WTC11 (cell line): Measurements from ENCODE around the gene GNAO1.

Source experiments
- CREB1 ChIP-seq: sonication (generic); formaldehyde crosslinking; IDR thresholded peaks from 2 replicates; pipeline ENCODE4 v1.8.0; 2023; ENCODE audit warnings: mild to moderate bottlenecking, missing genetic modification reagents
- CTCF ChIP-seq: fragments of 200-600 bp; IDR thresholded peaks from 2 replicates; pipeline ENCODE4 v1.8.0; 2022; ENCODE audit warnings: antibody characterized with exemption
- ELF4 ChIP-seq: sonication (generic); formaldehyde crosslinking; IDR thresholded peaks from 2 replicates; pipeline ENCODE4 v1.8.1; 2022; ENCODE audit warnings: low read depth, mild to moderate bottlenecking, moderate library complexity, missing genetic modification reagents
- GABPB1 ChIP-seq: sonication (generic); formaldehyde crosslinking; IDR thresholded peaks from 2 replicates; pipeline ENCODE4 v1.8.1; 2023; ENCODE audit warnings: mild to moderate bottlenecking, missing genetic modification reagents
- MXD4 ChIP-seq: fragments of 250-450 bp; sonication (Bioruptor Pico); IDR thresholded peaks from 2 replicates; pipeline ENCODE4 v1.8.0; 2021; ENCODE audit warnings: mild to moderate bottlenecking, moderate library complexity, borderline replicate concordance
- NR2C2 ChIP-seq: sonication (generic); formaldehyde crosslinking; IDR thresholded peaks from 2 replicates; pipeline ENCODE4 v1.8.0; 2022; ENCODE audit warnings: mild to moderate bottlenecking, missing genetic modification reagents
- PREB ChIP-seq: sonication (generic); formaldehyde crosslinking; IDR thresholded peaks from 2 replicates; pipeline ENCODE4 v1.8.1; 2022; ENCODE audit warnings: mild to moderate bottlenecking, missing genetic modification reagents, moderate library complexity, borderline replicate concordance
- TP53 ChIP-seq: sonication (generic); formaldehyde crosslinking; IDR thresholded peaks from 2 replicates; pipeline ENCODE4 v1.8.1; 2023; ENCODE audit warnings: mild to moderate bottlenecking, missing genetic modification reagents
- USF2 ChIP-seq: sonication (generic); formaldehyde crosslinking; IDR thresholded peaks from 2 replicates; pipeline ENCODE4 v1.8.1; 2023; ENCODE audit warnings: mild to moderate bottlenecking, missing genetic modification reagents, moderate library complexity
- ZNF512 ChIP-seq: sonication (generic); formaldehyde crosslinking; IDR thresholded peaks from 2 replicates; pipeline ENCODE4 v1.8.1; 2022; ENCODE audit warnings: missing genetic modification reagents, borderline replicate concordance
- TF ChIP-seq, protein P1 (sequence below): sonication (generic); formaldehyde crosslinking; IDR thresholded peaks from 2 replicates; pipeline ENCODE4 v1.8.1; 2022; ENCODE audit warnings: mild to moderate bottlenecking, moderate library complexity, missing genetic modification reagents

GRCh38 chr16:56241596-56241995, 50.3 kb downstream of the GNAO1 start:
- TF ChIP-seq CTCF: no peak
- no peak for TF ChIP-seq MXD4 (CRISPR knock-in tag)
- TF ChIP-seq ZNF512: no peak
- TF ChIP-seq TP53 (CRISPR knock-in tag): no peak
- TF ChIP-seq, protein P1, sequence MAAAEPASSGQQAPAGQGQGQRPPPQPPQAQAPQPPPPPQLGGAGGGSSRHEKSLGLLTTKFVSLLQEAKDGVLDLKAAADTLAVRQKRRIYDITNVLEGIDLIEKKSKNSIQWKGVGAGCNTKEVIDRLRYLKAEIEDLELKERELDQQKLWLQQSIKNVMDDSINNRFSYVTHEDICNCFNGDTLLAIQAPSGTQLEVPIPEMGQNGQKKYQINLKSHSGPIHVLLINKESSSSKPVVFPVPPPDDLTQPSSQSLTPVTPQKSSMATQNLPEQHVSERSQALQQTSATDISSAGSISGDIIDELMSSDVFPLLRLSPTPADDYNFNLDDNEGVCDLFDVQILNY: no peak
- no peak for TF ChIP-seq CREB1
- TF ChIP-seq NR2C2 (CRISPR knock-in tag): no peak
- TF ChIP-seq GABPB1 (CRISPR knock-in tag): no peak
- no peak for TF ChIP-seq ELF4 (CRISPR knock-in tag)
- TF ChIP-seq USF2: no peak
- no peak for TF ChIP-seq PREB (CRISPR knock-in tag)
